Gastroesophageal sphincter (tissue), 4 donors: ENCODE data around the gene DKK3. TPM values are rescaled to one million over a fixed set of nuclear protein-coding genes. Genes with fewer than 3 reads are reported as not detected.

Experiments used
- ATAC-seq: fragments of 150-250 bp; one replicate; pipeline ENCODE4 v1.9.1; 2016; ENCODE audit warnings: mild to moderate bottlenecking, moderate library complexity
- H3K27ac ChIP-seq, 4 donors: fragments of 200-600 bp; sonication (generic) in 3 of 4; 1 replicate in 3 of 4; 2 replicates in 1 of 4; pipeline ENCODE4 v1.5.1; 2016 to 2019
- H3K27me3 ChIP-seq: fragments of 200-600 bp; sonication (generic); one replicate; pipeline ENCODE4 v1.5.1; 2019
- H3K36me3 ChIP-seq, 2 donors: fragments of 200-600 bp; sonication (generic); one replicate each; pipeline ENCODE4 v1.5.1; 2019; ENCODE audit warnings: control low read depth in 1 of 2
- H3K4me1 ChIP-seq, 3 donors: fragments of 200-600 bp; sonication (generic); 1 replicate in 2 of 3; 2 replicates in 1 of 3; pipeline ENCODE4 v1.5.1; 2016 to 2019; ENCODE audit warnings: control low read depth in 2 of 3
- H3K4me3 ChIP-seq, 2 donors: fragments of 200-600 bp; sonication (generic); one replicate each; pipeline ENCODE4 v1.5.1; 2019; ENCODE audit warnings: mild to moderate bottlenecking in 1 of 2, moderate library complexity in 1 of 2
- H3K9me3 ChIP-seq, 3 donors: fragments of 200-600 bp; sonication (generic); one replicate each; pipeline ENCODE4 v1.5.1; 2017 to 2019; ENCODE audit warnings: control low read depth in 2 of 3
- CTCF ChIP-seq, 4 experiments: fragments of 200-600 bp in 2 of 4; fragments of 450-650 bp in 2 of 4; sonication (generic) in 1 of 4; IDR thresholded peaks; one replicate each; pipeline ENCODE4 v1.5.1; 2017 to 2019; ENCODE audit warnings: antibody characterized with exemption in 4 of 4, mild to moderate bottlenecking in 2 of 4, moderate library complexity in 2 of 4
- EP300 ChIP-seq: sonication (generic); formaldehyde crosslinking; IDR thresholded peaks from one replicate; pipeline ENCODE4 v1.6.1; 2017; ENCODE audit warnings: antibody characterized with exemption, mild to moderate bottlenecking
- POLR2A ChIP-seq, 2 donors: fragments of 450-650 bp; IDR thresholded peaks; one replicate each; pipeline ENCODE4 v1.6.1; 2017; ENCODE audit warnings: antibody characterized with exemption in 2 of 2, mild to moderate bottlenecking in 2 of 2, moderate library complexity in 1 of 2
- POLR2AphosphoS5 ChIP-seq: sonication (generic); formaldehyde crosslinking; IDR thresholded peaks from one replicate; pipeline ENCODE4 v1.6.1; 2017; ENCODE audit warnings: antibody characterized with exemption
- WGBS, 2 donors: methylation state at CpG; one replicate each; pipeline ENCODE4 v1.1.5; 2018; ENCODE audit warnings: low coverage in 1 of 2; 5-methylcytosine and 5-hydroxymethylcytosine counted together
- total RNA-seq, 4 donors: library from RNA; depleted of rRNA; stranded (reverse); fragments of >200 nt; gene quantifications; one replicate each; pipeline ENCODE4 v1.1.0, GENCODE V29; 2016

The DKK3 gene
- total RNA-seq, 4 donors from 2014 or later, result 72.1 to 249 (median 127) TPM

- ATAC-seq, result no peak
- no peak for TF ChIP-seq CTCF (IDR thresholded peaks at IDR 0.05)
- no peak for TF ChIP-seq POLR2AphosphoS5
- no peak for TF ChIP-seq POLR2A (IDR thresholded peaks at IDR 0.05)
- TF ChIP-seq EP300, result no peak
- H3K4me1 ChIP-seq, result peaks cover 0 to 36% (median 0%) of the 10 kb centered on the region in 3 donors
- WGBS, 2 donors, result 83% methylated on average over 1 of the region's 7 CpGs; no CpG with 5 or more reads in 1 of the 2 donors
- peak overlapping the region in 3 of 4 donors; percentile 69 to 80 (median 72) for H3K27ac ChIP-seq
- no peaks in the 10 kb centered on the region for H3K9me3 ChIP-seq
- H3K36me3 ChIP-seq, result peaks cover 0 to 6% of the 10 kb centered on the region in 2 donors
- peaks cover 26% of the 10 kb centered on the region for H3K27me3 ChIP-seq
- H3K4me3 ChIP-seq, result peak overlapping the region in 1 of 2 donors; percentile 71
These were observed 1.7 kb downstream of the DKK3 start for GRCh38 chr11:12006552-12007229.

- peaks cover 0 to 36% (median 0%) of the 10 kb centered on the region in 3 donors for H3K4me1 ChIP-seq
These were observed 3.0 kb downstream of the DKK3 start for GRCh38 chr11:12005476-12005875.

GRCh38 chr11:12005061-12005460 is 3.4 kb downstream of the DKK3 start:
- Histone ChIP-seq H3K4me3 (no peak overlapping the region), H3K36me3 (peaks cover 0 to 18% of the 10 kb centered on the region in 2 donors), H3K27ac (peak overlapping the region in 2 of 4 donors; percentile 22 to 40), H3K9me3 (no peaks in the 10 kb centered on the region), H3K27me3 (peaks cover 26% of the 10 kb centered on the region), H3K4me1 (peaks cover 0 to 36% (median 0%) of the 10 kb centered on the region in 3 donors)
- no peak for TF ChIP-seq EP300
- TF ChIP-seq POLR2AphosphoS5, result no peak
- no peak for TF ChIP-seq POLR2A (IDR thresholded peaks at IDR 0.05)
- TF ChIP-seq CTCF (IDR thresholded peaks at IDR 0.05), result no peak
- no peak for ATAC-seq
- 63 to 66% methylated on average over 4 of the region's 4 CpGs for WGBS, 2 donors

More at GRCh38 chr11:12005476-12005875, 3.0 kb downstream of the DKK3 start:
- Histone ChIP-seq H3K36me3 (peaks cover 0 to 17% of the 10 kb centered on the region in 2 donors), H3K27me3 (peaks cover 26% of the 10 kb centered on the region), H3K27ac (peak overlapping the region in 1 of 4 donors; percentile 40), H3K4me3 (no peak overlapping the region), H3K9me3 (no peaks in the 10 kb centered on the region)
- 50 to 71% methylated on average over 1 of the region's 1 CpG for WGBS, 2 donors
- no peak for ATAC-seq
- no peak for TF ChIP-seq CTCF (IDR thresholded peaks at IDR 0.05)
- peak; percentile 65 for TF ChIP-seq POLR2AphosphoS5
- no peak for TF ChIP-seq POLR2A (IDR thresholded peaks at IDR 0.05)
- no peak for TF ChIP-seq EP300

GRCh38 chr11:12003815-12004214 is 4.6 kb downstream of the DKK3 start:
- ATAC-seq, result no peak
- no peak overlapping the region for H3K27ac ChIP-seq

More at GRCh38 chr11:12003815-12004214, 4.6 kb downstream of the DKK3 start:
- 69 to 76% methylated on average over 3 to 4 of the region's 4 CpGs for WGBS, 2 donors
- Histone ChIP-seq H3K4me3 (no peak overlapping the region), H3K36me3 (peaks cover 0 to 18% of the 10 kb centered on the region in 2 donors), H3K4me1 (peaks cover 0 to 27% (median 0%) of the 10 kb centered on the region in 3 donors), H3K27me3 (peaks cover 20% of the 10 kb centered on the region), H3K9me3 (no peaks in the 10 kb centered on the region)
- TF ChIP-seq EP300 (no peak), POLR2A (IDR thresholded peaks at IDR 0.05) (no peak), POLR2AphosphoS5 (no peak), CTCF (IDR thresholded peaks at IDR 0.05) (no peak)
